HepG2 (cell line): ENCODE measurements around the gene CTSA. TPM values are rescaled to one million over a fixed set of nuclear protein-coding genes. Genes with fewer than 3 reads are reported as not detected.
A peak's percentile ranks its signal among the peaks of the same experiment; 100 is the strongest.

Source experiments
- KLF12 ChIP-seq: sonication (generic); formaldehyde crosslinking; IDR thresholded peaks from 2 replicates; pipeline ENCODE4 v1.4.0; 2020; ENCODE audit warnings: missing genetic modification reagents, borderline replicate concordance
- NR1H2 ChIP-seq: sonication (generic); formaldehyde crosslinking; IDR thresholded peaks from 2 replicates; pipeline ENCODE4 v1.8.1; 2022; ENCODE audit warnings: low read depth, missing genetic modification reagents, borderline replicate concordance
- PAF1 ChIP-seq: IDR thresholded peaks from 2 replicates; pipeline ENCODE4 v1.6.1; 2016; ENCODE audit warnings: missing genetic modification reagents, missing compliant biosample characterization
- TEAD2 ChIP-seq: sonication (generic); formaldehyde crosslinking; IDR thresholded peaks from 2 replicates; pipeline ENCODE4 v1.9.0; 2021; ENCODE audit warnings: missing genetic modification reagents
- ZBTB20 ChIP-seq: sonication (generic); formaldehyde crosslinking; IDR thresholded peaks from 2 replicates; pipeline ENCODE4 v1.8.1; 2023; ENCODE audit warnings: missing genetic modification reagents, low read depth, mild to moderate bottlenecking, borderline replicate concordance
- ZNF550 ChIP-seq: sonication (generic); formaldehyde crosslinking; IDR thresholded peaks from 2 replicates; pipeline ENCODE4 v1.4.0; 2020; ENCODE audit warnings: mild to moderate bottlenecking, missing genetic modification reagents, borderline replicate concordance
- polyA plus RNA-seq, 8 experiments: library from polyadenylated mRNA; depleted of rRNA in 3 of 8; stranded (reverse) in 7 of 8; unstranded in 1 of 8; fragments of >200 nt; fragmentation: Illumina TruSeq in 4 of 8; extraction: Trizol in 4 of 8; gene quantifications; 2 replicates each; pipeline versions ENCODE4 v1.2.1 to v1.2.3, GENCODE V29; 2011 to 2016; ENCODE audit warnings: low read depth in 4 of 8, missing spikeins in 1 of 8, mixed read lengths in 1 of 8; ENCODE audit not compliant: insufficient read depth in 1 of 8
- total RNA-seq, 5 experiments: library from RNA; depleted of rRNA; stranded (reverse); fragments of >200 nt; fragmentation: Illumina TruSeq; extraction: Trizol; gene quantifications; 2 replicates each; pipeline ENCODE4 v1.2.3, GENCODE V29; 2016; ENCODE audit warnings: low read depth in 1 of 5
- TF ChIP-seq, protein P1 (sequence below): sonication (generic); formaldehyde crosslinking; IDR thresholded peaks from 2 replicates; pipeline ENCODE4 v1.5.0; 2020; ENCODE audit warnings: mild to moderate bottlenecking, missing genetic modification reagents, borderline replicate concordance
- TF ChIP-seq, protein P2 (sequence below): sonication (generic); formaldehyde crosslinking; IDR thresholded peaks from 2 replicates; pipeline ENCODE4 v1.5.0; 2020; ENCODE audit warnings: mild to moderate bottlenecking, missing genetic modification reagents, borderline replicate concordance
- TF ChIP-seq, protein P3 (sequence below): sonication (generic); formaldehyde crosslinking; IDR thresholded peaks from 2 replicates; pipeline ENCODE4 v1.5.0; 2020; ENCODE audit warnings: missing genetic modification reagents
- TF ChIP-seq, protein P4 (sequence below): sonication (generic); formaldehyde crosslinking; IDR thresholded peaks from 2 replicates; pipeline ENCODE4 v1.5.0; 2020; ENCODE audit warnings: missing genetic modification reagents

The CTSA gene
- total and polyA plus RNA-seq, 2 of the 13 experiments (the other 11 are each of a cell fraction or from before 2014, with no cell fraction given) = 202 to 231 TPM

DNA sequence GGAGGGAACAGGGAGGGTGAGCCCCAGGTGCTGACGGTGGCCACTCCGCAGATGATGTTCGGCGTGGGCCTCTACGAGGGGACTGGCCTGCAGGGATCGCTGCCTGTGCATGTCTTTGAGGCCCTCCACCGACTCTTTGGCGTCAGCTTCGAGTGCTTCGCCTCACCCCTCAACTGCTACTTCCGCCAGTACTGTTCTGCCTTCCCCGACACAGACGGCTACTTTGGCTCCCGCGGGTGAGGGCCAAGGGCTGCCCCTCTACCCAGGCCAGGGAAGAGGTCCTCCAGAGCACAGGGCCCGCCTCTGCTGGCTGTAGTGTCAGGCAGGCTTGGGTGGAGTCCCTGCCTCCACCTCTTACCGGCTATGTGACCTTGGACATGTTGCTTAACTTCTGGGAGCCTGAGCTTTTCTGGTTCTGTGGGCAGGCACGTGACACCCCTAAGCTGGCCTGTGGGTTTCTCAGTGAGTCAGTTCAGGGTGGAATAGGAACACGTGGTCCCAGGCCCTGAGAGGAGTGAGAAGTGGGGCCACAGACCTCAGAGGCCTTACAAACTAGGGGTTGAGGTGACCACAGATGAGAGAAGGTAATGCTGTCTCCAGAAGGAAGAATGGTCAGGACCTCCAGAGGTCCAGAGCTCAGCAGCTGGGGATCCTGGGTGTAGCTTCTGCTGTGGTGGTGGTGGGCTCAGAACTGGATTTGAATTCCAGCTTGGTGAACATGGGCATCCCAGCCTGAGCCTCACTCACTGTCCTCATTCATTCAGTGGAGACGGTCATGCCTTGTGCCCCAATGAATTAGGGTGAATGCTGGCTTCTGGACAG is 55.2 kb downstream of the CTSA start (continued):
- TF ChIP-seq, protein P1, sequence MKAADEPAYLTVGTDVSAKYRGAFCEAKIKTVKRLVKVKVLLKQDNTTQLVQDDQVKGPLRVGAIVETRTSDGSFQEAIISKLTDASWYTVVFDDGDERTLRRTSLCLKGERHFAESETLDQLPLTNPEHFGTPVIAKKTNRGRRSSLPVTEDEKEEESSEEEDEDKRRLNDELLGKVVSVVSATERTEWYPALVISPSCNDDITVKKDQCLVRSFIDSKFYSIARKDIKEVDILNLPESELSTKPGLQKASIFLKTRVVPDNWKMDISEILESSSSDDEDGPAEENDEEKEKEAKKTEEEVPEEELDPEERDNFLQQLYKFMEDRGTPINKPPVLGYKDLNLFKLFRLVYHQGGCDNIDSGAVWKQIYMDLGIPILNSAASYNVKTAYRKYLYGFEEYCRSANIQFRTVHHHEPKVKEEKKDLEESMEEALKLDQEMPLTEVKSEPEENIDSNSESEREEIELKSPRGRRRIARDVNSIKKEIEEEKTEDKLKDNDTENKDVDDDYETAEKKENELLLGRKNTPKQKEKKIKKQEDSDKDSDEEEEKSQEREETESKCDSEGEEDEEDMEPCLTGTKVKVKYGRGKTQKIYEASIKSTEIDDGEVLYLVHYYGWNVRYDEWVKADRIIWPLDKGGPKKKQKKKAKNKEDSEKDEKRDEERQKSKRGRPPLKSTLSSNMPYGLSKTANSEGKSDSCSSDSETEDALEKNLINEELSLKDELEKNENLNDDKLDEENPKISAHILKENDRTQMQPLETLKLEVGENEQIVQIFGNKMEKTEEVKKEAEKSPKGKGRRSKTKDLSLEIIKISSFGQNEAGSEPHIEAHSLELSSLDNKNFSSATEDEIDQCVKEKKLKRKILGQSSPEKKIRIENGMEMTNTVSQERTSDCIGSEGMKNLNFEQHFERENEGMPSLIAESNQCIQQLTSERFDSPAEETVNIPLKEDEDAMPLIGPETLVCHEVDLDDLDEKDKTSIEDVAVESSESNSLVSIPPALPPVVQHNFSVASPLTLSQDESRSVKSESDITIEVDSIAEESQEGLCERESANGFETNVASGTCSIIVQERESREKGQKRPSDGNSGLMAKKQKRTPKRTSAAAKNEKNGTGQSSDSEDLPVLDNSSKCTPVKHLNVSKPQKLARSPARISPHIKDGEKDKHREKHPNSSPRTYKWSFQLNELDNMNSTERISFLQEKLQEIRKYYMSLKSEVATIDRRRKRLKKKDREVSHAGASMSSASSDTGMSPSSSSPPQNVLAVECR (CRISPR knock-in tag) = peak; percentile 88
- TF ChIP-seq NR1H2 (CRISPR knock-in tag) (no peak), TEAD2 (CRISPR knock-in tag) (0 out of 2 replicates have a peak, but pooled peaks have one; percentile 82), ZBTB20 (no peak), ZNF550 (CRISPR knock-in tag) (no peak), KLF12 (CRISPR knock-in tag) (peak; percentile 95), PAF1 (CRISPR knock-in tag) (0 out of 2 replicates have a peak, but pooled peaks have one; percentile 40)
- TF ChIP-seq, protein P2, sequence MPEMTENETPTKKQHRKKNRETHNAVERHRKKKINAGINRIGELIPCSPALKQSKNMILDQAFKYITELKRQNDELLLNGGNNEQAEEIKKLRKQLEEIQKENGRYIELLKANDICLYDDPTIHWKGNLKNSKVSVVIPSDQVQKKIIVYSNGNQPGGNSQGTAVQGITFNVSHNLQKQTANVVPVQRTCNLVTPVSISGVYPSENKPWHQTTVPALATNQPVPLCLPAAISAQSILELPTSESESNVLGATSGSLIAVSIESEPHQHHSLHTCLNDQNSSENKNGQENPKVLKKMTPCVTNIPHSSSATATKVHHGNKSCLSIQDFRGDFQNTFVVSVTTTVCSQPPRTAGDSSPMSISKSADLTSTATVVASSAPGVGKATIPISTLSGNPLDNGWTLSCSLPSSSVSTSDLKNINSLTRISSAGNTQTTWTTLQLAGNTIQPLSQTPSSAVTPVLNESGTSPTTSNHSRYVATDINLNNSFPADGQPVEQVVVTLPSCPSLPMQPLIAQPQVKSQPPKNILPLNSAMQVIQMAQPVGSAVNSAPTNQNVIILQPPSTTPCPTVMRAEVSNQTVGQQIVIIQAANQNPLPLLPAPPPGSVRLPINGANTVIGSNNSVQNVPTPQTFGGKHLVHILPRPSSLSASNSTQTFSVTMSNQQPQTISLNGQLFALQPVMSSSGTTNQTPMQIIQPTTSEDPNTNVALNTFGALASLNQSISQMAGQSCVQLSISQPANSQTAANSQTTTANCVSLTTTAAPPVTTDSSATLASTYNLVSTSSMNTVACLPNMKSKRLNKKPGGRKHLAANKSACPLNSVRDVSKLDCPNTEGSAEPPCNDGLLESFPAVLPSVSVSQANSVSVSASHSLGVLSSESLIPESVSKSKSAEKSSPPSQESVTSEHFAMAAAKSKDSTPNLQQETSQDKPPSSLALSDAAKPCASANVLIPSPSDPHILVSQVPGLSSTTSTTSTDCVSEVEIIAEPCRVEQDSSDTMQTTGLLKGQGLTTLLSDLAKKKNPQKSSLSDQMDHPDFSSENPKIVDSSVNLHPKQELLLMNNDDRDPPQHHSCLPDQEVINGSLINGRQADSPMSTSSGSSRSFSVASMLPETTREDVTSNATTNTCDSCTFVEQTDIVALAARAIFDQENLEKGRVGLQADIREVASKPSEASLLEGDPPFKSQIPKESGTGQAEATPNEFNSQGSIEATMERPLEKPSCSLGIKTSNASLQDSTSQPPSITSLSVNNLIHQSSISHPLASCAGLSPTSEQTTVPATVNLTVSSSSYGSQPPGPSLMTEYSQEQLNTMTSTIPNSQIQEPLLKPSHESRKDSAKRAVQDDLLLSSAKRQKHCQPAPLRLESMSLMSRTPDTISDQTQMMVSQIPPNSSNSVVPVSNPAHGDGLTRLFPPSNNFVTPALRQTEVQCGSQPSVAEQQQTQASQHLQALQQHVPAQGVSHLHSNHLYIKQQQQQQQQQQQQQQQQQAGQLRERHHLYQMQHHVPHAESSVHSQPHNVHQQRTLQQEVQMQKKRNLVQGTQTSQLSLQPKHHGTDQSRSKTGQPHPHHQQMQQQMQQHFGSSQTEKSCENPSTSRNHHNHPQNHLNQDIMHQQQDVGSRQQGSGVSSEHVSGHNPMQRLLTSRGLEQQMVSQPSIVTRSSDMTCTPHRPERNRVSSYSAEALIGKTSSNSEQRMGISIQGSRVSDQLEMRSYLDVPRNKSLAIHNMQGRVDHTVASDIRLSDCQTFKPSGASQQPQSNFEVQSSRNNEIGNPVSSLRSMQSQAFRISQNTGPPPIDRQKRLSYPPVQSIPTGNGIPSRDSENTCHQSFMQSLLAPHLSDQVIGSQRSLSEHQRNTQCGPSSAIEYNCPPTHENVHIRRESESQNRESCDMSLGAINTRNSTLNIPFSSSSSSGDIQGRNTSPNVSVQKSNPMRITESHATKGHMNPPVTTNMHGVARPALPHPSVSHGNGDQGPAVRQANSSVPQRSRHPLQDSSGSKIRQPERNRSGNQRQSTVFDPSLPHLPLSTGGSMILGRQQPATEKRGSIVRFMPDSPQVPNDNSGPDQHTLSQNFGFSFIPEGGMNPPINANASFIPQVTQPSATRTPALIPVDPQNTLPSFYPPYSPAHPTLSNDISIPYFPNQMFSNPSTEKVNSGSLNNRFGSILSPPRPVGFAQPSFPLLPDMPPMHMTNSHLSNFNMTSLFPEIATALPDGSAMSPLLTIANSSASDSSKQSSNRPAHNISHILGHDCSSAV (CRISPR knock-in tag) = no peak
- TF ChIP-seq, protein P3, sequence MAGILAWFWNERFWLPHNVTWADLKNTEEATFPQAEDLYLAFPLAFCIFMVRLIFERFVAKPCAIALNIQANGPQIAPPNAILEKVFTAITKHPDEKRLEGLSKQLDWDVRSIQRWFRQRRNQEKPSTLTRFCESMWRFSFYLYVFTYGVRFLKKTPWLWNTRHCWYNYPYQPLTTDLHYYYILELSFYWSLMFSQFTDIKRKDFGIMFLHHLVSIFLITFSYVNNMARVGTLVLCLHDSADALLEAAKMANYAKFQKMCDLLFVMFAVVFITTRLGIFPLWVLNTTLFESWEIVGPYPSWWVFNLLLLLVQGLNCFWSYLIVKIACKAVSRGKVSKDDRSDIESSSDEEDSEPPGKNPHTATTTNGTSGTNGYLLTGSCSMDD (CRISPR knock-in tag) = no peak
- TF ChIP-seq, protein P4, sequence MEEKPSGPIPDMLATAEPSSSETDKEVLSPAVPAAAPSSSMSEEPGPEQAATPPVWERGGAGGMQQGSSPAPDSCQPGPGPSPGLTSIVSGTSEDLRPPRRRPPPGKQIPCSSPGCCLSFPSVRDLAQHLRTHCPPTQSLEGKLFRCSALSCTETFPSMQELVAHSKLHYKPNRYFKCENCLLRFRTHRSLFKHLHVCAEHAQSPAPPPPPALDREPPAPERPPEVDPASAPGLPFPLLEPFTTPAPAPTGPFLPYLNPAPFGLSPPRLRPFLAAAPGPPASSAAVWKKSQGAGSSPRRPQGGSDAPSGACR = peak; percentile 42; the same call in 1 of the 2 replicates
